GM18951 (cell line): ENCODE data around the gene CDH24.
"Not testable (repeated sequence)": the region's sequence is repeated elsewhere in the genome, so short reads cannot be mapped to it uniquely, and the experiment has no call there.

Experiments
- POLR2A ChIP-seq: IDR thresholded peaks from 4 replicates; pipeline ENCODE4 v1.6.1; 2011; ENCODE audit warnings: mild to moderate bottlenecking; ENCODE audit not compliant: insufficient read length, insufficient read depth; ENCODE audit errors: extremely low read depth
- in situ Hi-C: fragments of 300-500 bp; cut with MboI; formaldehyde crosslinking; loops from one replicate; pipeline ENCODE4 v1.12.0; 2022; ENCODE audit warnings: low sequenced_read_pairs, mixed read lengths, inconsistent platforms; ENCODE audit not compliant: unreplicated experiment

CDH24 gene

GRCh38 chr14:23021889-23022442 lies 35.4 kb downstream of the CDH24 start:
- no peak for TF ChIP-seq POLR2A
- in situ Hi-C loops, result no loop called here

- in situ Hi-C loops, result no loop called here
- no peak for TF ChIP-seq POLR2A
Measured at GRCh38 chr14:23021434-23021833, 35.9 kb downstream of the CDH24 start.

DNA sequence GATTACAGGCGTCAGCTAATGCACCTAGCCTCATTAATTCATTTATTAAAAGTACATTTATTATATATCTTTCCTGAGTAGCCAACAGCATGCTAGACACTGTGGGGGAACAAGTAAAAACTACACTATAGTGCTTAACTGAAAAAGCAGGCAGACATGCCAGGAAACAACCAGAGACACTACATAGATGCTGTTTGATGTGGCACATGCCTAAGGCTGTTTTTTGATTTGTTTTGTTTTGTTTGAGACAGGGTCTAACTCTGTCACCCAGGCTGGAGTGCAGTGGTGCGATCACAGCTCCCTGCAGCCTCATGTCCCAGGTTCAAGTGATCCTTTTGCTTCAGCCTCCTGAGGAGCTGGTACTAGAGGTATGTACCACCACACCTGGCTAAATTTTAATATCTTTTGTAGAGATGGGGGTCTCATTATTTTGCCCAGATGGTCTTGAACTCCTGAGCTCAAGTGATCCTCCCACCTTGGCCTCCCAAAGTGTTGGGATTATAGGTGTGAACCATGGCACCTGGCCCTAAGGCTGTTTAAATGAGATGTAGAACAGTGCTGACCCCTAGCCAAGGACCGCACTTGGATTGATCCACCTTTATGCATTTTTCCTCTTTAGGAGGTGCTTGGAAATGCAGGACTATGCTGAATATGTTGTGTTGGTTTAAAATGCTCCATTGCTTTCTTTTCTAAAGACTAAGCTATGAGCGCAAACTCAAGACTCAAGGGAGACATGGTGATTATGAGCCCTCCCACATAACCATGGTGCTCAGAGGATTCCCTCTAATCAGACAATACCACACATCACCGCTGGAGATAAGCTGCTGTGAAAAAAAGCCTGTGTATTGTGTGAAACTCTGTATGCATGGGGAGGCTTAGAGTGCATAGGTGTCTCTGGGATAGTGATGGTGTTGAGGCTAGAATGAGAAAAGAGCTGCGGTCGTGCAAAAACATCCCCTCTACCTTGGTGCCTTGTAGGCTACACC lies 36.9 kb downstream of the CDH24 start:
- in situ Hi-C loops, result no loop called here
- no peak for TF ChIP-seq POLR2A

DNA sequence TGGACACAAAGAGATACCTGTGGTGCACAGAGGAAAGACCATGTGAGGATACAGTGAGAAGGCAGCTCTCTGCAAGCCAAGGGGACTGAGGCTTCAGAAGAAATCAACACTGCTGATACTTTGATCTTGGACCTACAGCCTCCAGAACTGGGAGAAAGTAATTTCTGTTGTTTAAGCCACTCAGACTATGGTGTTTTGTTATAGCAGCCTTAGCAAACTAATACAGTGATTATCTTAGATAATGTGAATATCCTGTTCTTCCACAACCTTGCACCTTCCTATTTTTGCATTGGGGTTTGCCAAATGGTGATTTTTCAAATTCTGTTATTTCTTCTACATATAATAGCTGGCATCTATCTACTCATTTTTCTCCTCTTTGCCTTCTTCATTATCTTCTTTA lies 39.2 kb downstream of the CDH24 start:
- TF ChIP-seq POLR2A, result no peak
- in situ Hi-C loops, result no loop called here

- no peak for TF ChIP-seq POLR2A
- in situ Hi-C loops, result no loop called here
Measured at GRCh38 chr14:23017091-23017490, 40.2 kb downstream of the CDH24 start.

GRCh38 chr14:23015618-23016017 lies 41.7 kb downstream of the CDH24 start:
- TF ChIP-seq POLR2A, result no peak
- in situ Hi-C loops, result no loop called here

DNA sequence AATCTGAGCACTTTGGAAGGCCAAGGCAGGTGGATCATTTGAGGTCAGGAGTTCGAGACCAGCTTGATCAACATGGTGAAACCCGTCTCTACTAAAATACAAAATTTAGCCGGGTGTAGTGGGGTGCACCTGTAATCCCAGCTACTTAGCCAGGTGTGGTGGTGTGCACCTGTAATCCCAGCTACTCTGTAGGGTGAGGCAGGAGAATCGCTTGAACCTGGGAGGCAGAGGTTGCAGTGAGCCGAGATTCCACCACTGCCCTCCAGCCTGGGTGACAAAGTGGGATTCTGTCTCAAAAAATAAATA lies 43.6 kb downstream of the CDH24 start:
- in situ Hi-C loops, result not testable (repeated sequence)

GRCh38 chr14:23013054-23013748 lies 44.1 kb downstream of the CDH24 start:
- in situ Hi-C loops, result no loop called here
- TF ChIP-seq POLR2A, result no peak

- TF ChIP-seq POLR2A, result peak; percentile 71
- in situ Hi-C loops, result no loop called here
Measured at GRCh38 chr14:23009939-23010726, 47.2 kb downstream of the CDH24 start, which contains the start of gene C14orf93. Gene C14orf93, minus strand, starts transcription at chr14:23010143. Its CDS starts 11,120 bp downstream, at chr14:22999023.

DNA sequence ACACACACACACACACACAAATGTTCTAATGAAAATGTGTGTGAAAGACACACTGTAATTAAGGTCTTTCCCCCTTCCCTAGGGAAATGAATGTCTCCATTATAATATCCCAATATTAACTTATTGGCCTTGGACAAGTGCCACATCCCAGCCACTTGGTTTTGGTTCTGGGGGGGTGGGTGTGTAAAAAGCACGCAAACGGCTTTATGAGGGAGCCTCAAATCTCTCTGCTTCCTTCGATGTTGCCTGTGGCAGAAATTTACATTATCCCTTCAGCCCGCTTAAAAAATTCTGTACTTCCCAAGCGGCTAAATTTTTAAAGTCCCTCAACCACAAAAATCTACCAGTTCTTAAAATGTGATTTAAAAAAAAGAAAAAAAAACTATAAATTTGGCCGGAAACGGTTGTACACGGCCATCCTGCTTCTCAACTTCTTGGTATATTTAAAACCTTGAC lies 47.8 kb downstream of the CDH24 start:
- in situ Hi-C loops, result no loop called here
- no peak for TF ChIP-seq POLR2A

DNA sequence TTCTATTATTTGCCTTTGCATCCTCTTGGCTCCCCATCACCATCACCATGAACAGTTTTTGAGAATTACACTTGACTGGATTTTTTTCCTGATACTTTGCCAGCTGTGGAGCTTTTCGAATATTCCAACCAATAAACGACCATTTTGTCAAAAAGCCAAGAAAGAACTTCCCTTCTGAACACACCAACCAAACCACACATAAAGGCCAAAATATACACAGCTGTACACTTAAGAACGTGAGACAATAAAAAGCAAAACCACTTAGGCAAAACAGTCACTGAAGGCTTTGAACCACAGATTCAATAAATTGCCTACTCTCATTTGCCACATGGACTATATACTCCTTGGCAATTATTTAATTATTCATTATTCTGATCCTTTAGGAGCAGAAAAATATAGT lies 48.5 kb downstream of the CDH24 start:
- TF ChIP-seq POLR2A, result no peak
- in situ Hi-C loops, result no loop called here

GRCh38 chr14:23006544-23007419 lies 50.5 kb downstream of the CDH24 start:
- in situ Hi-C loops, result no loop called here
- TF ChIP-seq POLR2A, result peak; percentile 97
